Stimulated activated CD4-positive, alpha-beta T cell treated with anti-CD3 and anti-CD28 coated beads, Interleukin-1b, Interleukin-23, amount 100 ng/mL, for 48 hours (primary cell): ENCODE results near the gene GAGE12D.
A peak's percentile ranks its signal among the peaks of the same experiment; 100 is the strongest.
"Not testable (repeated sequence)": the region's sequence is repeated elsewhere in the genome, so short reads cannot be mapped to it uniquely, and the experiment has no call there.

Experiments used
- DNase-seq: peaks from one replicate; pipeline ENCODE4 v3.0.0-alpha.2; 2020

GAGE12D gene

DNA sequence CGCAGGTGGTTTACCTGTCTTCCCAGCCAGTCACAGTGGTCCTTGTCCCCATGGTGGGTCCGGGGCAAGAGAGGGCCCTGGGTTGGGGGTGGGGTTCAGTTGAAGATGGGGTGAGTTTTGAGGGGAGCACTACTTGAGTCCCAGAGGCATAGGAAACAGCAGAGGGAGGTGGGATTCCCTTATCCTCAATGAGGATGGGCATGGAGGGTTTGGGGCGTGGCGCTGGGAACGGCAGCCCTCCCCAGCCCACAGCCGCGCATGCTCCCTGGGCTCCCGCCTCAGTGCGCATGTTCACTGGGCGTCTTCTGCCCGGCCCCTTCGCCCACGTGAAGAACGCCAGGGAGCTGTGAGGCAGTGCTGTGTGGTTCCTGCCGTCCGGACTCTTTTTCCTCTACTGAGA is at the start of gene GAGE12D:
Gene GAGE12D (plus strand): TSS at position 301 of the 400 bp plus-strand sequence. CDS start 1,155 bp downstream, outside the sequence.
- DNase-seq = not testable (repeated sequence)

GRCh38 chrX:49531877-49532276 is 9.7 kb upstream of the GAGE12D start, which contains the start of gene GAGE12C:
Gene GAGE12C (plus strand): TSS chrX:49532177. CDS start chrX:49533332, 1,155 bp downstream.
- DNase-seq = not testable (repeated sequence)

DNA sequence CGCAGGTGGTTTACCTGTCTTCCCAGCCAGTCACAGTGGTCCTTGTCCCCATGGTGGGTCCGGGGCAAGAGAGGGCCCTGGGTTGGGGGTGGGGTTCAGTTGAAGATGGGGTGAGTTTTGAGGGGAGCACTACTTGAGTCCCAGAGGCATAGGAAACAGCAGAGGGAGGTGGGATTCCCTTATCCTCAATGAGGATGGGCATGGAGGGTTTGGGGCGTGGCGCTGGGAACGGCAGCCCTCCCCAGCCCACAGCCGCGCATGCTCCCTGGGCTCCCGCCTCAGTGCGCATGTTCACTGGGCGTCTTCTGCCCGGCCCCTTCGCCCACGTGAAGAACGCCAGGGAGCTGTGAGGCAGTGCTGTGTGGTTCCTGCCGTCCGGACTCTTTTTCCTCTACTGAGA is 9.5 kb downstream of the GAGE12D start, which contains the start of gene GAGE12E:
Gene GAGE12E (plus strand): TSS at position 301 of the 400 bp plus-strand sequence. CDS start 1,155 bp downstream, outside the sequence.
- DNase-seq = not testable (repeated sequence)

- not testable (repeated sequence) for DNase-seq
Measured at GRCh38 chrX:49560542-49560941, 19.0 kb downstream of the GAGE12D start, which contains the start of gene GAGE12F. Gene GAGE12F (plus strand): TSS chrX:49560842. CDS start chrX:49561997, 1,155 bp downstream.

DNA sequence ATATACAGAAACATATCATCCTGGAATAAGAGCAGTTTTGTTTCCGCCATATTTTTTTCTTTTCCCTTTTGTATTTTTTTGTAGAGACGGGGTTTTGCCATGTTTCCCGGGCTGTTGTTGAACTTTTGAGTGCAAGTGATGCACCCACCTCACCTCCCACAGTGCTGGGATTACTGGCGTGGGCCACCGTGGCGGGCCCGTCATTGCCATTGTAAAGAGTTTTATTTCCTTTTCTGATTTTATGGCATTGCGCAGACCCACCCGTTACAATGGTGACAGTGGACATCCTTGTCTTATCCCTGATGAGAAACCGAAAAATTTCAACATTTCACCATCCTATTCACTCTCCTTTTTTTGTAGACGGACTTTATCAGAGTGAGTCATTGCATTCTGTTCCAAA is 27.2 kb downstream of the GAGE12D start:
- not testable (repeated sequence) for DNase-seq

- DNase-seq = not testable (repeated sequence)
Measured at GRCh38 chrX:49569152-49569551, 27.6 kb downstream of the GAGE12D start.

DNA sequence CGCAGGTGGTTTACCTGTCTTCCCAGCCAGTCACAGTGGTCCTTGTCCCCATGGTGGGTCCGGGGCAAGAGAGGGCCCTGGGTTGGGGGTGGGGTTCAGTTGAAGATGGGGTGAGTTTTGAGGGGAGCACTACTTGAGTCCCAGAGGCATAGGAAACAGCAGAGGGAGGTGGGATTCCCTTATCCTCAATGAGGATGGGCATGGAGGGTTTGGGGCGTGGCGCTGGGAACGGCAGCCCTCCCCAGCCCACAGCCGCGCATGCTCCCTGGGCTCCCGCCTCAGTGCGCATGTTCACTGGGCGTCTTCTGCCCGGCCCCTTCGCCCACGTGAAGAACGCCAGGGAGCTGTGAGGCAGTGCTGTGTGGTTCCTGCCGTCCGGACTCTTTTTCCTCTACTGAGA is 28.6 kb downstream of the GAGE12D start, which contains the start of gene GAGE12G:
Gene GAGE12G (plus strand): TSS at position 301 of the 400 bp plus-strand sequence. CDS start 1,155 bp downstream, outside the sequence.
- DNase-seq = not testable (repeated sequence)

DNA sequence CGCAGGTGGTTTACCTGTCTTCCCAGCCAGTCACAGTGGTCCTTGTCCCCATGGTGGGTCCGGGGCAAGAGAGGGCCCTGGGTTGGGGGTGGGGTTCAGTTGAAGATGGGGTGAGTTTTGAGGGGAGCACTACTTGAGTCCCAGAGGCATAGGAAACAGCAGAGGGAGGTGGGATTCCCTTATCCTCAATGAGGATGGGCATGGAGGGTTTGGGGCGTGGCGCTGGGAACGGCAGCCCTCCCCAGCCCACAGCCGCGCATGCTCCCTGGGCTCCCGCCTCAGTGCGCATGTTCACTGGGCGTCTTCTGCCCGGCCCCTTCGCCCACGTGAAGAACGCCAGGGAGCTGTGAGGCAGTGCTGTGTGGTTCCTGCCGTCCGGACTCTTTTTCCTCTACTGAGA is 38.1 kb downstream of the GAGE12D start, which contains the start of gene GAGE12H:
Gene GAGE12H (plus strand): TSS at position 301 of the 400 bp plus-strand sequence. CDS start 1,155 bp downstream, outside the sequence.
- DNase-seq = not testable (repeated sequence)

DNA sequence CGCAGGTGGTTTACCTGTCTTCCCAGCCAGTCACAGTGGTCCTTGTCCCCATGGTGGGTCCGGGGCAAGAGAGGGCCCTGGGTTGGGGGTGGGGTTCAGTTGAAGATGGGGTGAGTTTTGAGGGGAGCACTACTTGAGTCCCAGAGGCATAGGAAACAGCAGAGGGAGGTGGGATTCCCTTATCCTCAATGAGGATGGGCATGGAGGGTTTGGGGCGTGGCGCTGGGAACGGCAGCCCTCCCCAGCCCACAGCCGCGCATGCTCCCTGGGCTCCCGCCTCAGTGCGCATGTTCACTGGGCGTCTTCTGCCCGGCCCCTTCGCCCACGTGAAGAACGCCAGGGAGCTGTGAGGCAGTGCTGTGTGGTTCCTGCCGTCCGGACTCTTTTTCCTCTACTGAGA is 47.7 kb downstream of the GAGE12D start, which contains the start of gene GAGE2A:
Gene GAGE2A (plus strand): TSS at position 301 of the 400 bp plus-strand sequence. CDS start 1,155 bp downstream, outside the sequence.
- DNase-seq = not testable (repeated sequence)

DNA sequence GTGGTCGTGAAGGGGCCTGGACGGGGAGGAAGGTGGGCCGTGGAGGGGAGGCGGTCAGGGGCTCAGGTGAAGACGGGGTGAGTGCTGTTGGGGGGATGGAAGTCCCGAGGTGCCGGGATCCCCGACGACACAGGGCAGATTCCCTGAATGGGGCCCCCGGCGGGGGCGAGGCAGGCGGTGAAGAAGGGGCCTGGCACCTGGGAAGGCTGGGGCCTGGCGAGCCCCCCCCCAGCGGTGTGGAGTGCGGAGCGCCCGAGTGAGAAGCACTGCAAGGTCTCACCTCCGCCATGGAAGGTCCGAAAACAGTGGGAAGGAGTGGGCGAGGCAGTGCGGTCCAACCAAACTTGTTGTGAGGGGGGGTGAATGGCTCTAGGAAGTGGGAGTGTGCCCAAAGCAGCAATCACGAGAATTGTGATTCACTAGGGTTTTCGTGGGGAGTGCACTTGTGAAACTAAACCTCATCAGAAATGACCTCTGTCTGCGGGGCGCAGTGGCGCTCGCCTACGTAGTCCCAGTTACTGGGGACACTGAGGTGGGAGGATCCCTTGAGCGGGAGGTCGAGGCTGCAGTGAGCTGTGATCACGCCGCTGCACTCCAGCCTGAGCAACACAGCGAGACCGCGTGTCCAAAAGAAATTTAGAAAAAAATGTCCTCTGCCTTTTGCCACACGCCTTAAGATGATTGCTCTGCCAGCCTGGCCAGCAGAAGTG is 48.4 kb downstream of the GAGE12D start:
- DNase-seq = peak; percentile 1

GRCh38 chrX:49590488-49590887 is 49.0 kb downstream of the GAGE12D start:
- DNase-seq = not testable (repeated sequence)
